GM19193 (cell line): ENCODE results near the gene WDR4.

Experiments
- POLR2A ChIP-seq: IDR thresholded peaks from 4 replicates; pipeline ENCODE4 v1.6.1; 2011; ENCODE audit not compliant: insufficient read depth, insufficient read length; ENCODE audit errors: extremely low read depth

The WDR4 gene

GRCh38 chr21:42858957-42859890, 20.1 kb downstream of the WDR4 start:
- TF ChIP-seq POLR2A: no peak

DNA sequence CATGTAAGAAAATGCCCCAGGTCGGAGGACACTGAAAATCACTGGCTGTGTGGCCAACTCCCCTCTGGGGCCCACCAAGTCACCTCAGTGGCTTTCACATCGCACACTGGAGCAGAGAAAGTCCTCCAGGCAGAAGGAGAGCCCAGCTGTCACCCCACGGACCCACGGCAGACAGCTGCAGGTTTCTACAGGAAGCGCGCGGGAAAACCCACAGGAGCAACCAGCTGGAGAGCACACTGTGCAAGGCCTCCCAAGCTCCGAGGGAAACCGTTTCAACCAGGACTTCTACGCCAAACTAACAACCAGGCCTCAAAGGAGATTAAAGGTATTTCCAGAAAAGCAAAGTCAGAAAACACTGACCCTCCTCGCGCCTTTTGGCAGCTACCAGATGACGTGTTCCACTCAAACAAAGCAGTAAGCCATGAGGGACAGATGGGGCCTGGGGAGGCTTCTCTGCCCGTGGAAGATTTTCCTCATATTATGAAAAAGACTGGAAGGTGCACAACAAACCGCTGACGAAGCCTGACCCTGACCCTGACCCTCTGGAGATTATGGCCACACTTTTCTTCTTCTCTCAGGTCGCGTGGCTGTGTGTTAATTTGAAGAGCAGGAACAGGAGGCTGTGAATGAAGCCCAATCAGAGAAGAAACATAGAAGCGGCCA, 21.0 kb downstream of the WDR4 start:
- TF ChIP-seq POLR2A: no peak

DNA sequence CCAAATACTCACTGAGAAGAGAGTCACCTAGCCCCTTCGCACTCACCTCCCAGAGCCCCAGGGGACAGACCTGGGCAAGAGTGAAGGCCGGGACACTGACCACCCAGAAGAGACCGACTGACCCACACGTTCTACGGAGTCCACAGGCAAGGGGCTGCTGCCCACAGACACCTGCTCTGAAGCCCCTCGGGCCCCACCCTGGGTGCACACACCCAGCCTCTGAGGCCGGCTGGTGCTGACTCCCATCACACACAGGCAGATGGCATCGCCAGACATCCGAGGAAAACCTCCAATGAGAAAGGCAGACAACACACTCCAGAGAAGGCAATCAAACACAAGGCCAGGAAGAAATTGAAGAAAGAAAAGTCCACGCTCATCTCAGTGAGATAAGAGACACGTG, 22.1 kb downstream of the WDR4 start:
- no peak for TF ChIP-seq POLR2A

DNA sequence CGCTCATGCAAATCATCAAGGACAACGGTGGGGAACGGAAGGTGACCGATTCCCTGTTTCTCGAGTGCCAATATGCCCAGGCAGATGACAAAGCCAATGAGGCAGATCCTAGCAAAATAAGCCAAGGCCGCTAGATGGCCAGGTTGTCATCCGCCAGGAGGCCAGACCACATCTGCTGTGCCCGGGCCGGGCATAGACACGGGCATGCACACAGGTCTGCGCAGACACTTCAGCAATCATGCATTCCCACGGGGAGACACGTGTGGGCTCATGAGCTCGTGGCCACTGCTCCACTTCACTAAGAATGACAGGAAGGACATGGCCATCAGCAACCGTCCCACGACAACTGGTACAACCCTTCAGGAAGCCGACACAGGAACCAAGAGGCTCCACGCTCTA, 23.4 kb downstream of the WDR4 start:
- no peak for TF ChIP-seq POLR2A

DNA sequence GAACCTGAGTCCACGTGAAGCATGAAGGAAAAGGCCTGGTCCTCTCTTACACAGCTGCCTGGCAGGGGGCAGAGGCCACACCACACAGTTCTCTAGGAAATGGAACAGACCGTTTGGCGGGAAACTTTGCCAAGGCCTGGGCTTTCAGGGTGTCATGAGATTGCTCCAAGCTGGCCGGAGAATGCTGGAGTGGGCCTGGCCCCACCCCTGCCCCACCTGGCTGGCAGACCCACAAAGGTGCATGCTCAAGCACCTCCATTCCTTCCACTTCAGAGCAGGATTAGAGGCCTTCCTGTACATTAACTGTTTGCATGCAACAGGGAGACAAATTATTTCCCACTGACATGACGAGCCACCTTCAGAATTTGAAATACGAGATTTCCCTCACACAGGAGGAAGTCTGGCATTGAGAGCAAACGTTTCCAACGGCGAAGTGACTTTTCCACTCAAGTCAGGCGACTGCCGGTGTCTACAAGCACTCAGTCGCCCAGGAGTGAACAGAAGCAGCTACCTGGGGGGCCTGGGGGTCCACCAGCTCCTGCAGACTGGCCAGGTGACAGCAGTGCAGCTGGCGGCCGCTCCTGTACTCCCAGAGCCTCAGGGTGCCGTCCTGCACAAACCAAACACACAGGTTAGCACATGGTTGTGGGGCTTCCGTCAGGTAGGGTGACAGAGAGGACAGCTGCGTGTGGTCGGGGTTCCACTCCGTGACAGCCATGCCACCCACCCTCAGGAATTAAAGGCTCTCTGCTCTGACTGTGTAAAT, 24.0 kb downstream of the WDR4 start:
- no peak for TF ChIP-seq POLR2A

- no peak for TF ChIP-seq POLR2A
These were observed 24.9 kb downstream of the WDR4 start for GRCh38 chr21:42854246-42855010.

DNA sequence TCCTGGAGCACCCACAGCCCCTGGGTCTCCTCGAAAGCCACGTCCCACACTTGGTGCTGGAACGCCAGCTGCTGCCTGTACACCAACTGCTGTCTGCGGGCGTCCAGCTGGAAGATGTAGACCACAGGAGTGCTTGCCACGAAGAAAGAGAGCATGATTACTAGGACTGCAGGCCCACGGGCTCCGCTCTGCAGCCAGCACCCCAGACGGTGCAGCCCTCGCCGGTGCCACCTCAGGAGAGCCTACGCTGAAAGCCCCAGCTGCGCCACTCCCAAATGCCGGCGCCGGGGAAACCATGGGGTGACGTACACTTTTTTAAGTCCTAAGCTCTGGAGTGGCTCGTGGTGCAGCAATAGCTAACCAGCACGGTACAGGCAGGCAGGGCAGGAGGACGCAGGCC, 25.7 kb downstream of the WDR4 start:
- TF ChIP-seq POLR2A: no peak

DNA sequence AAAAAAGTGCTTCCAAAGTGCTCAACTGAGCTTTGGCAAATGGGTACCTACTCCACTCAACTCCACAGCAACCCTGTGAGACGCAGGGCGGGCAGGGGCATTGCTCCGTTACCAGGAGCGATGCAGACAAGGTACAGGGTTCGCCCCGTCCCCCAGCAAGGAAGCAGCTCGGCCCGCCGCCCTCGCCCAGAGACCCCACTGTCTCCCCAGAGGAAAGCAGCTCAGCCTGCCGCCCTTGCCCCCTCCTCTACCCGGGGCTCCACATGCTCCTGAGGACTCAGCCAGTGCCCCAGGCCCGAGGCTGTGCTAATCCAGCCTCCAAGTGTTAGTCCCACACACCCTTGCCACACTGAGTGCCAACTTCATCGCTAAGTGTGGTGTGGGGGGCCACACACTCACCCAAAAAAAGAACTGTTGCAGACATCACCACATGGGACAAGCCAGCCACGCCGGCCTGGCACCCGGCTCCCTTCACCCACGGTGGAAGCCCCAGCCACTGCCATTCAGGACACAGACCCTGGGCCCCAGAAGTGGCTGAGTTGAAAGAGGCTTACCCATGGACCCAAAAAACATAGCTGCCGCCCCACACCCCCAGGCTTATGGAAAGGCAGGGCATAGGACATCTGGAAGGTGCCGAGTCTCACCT, 26.3 kb downstream of the WDR4 start:
- no peak for TF ChIP-seq POLR2A

DNA sequence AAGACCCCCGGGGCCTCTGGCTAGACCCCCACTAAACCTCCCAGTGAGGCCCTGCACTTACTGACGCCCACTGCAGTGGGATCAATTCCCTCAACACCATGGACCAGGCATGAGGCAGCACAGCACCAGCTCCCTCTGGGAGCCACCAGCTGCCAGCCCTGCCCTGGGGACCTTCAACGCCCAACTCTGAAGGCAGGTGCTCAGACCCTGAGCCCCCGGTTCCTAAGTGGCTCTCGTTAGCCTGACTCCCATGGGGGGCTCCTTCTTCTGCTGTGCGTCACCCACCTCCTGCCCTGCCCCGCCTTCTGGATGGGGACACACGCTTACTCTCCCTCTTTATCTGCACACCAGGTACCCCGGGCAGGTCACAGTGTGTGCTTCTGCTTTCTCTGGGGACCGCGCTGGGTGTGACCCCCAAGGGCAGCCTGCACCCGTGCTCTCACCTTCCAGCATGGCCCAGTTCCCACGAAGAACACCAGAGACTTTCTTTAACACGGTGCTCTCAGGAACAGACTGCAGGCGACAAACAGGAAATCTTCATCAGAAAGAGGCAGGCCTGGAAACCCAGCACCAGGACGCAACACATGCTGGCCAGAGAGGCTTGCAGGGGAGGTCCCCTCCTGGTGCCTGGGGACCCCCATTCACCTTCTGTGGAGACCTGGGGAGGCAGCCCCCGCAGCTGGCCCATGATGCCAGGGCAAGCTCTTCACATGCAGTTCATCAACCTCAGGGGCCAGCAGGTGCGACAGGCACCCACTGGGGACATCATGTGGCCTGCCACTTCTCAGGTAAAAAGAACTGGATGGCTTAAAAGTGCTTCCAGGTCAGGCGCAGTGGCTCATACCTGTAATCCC, 27.3 kb downstream of the WDR4 start:
- TF ChIP-seq POLR2A: no peak

DNA sequence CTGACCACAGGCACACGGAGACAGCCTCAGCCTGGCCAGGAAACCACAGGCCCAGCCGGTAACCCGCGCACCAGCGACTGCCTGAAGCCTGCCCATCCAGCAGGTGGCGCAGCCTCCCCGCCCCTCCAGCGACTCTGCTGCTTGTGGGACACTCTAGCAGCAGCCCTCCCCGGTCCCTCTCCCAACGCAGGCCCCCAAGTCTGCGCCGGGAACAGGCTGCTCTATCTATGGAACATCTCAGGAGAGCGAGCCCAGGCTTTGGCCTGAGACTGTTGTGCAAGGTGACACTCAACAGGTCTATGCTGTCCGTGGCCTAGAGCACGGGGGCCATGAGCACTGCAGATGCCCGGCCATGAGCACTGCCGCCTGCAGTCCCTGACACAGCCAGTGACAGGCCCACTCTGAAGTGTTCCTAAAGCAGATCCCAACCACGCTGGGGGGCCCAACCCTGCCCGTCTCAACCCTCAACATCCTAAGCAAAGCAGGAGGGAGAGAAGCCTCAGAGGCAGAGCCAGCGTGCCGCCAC, 28.4 kb downstream of the WDR4 start:
- TF ChIP-seq POLR2A: no peak

DNA sequence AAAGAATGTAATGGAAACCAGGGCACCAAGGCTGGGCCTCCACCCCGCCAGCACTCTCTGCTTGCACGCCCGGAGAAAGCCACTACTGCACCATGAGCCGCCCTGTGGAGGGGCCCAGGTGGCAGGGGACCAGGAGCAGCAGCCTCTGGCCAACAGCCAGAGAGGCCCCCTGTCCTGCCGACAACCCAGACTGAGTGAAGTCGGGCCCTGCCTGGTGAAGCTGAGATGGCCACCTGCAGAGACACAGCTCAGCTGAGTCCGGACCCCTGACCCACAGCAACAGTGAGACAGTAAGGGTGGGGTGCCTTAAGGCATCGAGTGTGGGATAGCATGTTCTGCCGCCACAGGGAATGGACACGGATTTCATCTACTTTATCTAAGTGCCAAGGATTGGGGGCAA, 28.9 kb downstream of the WDR4 start:
- no peak for TF ChIP-seq POLR2A

- no peak for TF ChIP-seq POLR2A
These were observed 29.5 kb downstream of the WDR4 start for GRCh38 chr21:42849759-42850412.
